ENCODE results near the gene RITA1.

RITA1 gene

GRCh38 chr12:113232089-113232839 lies 46.7 kb downstream of the RITA1 start:
- no peak for DNase-seq

- peak; percentile 74 for DNase-seq
Measured at GRCh38 chr12:113232840-113233585, 47.5 kb downstream of the RITA1 start.

- DNase-seq = no peak
Measured at GRCh38 chr12:113233967-113234366, 48.4 kb downstream of the RITA1 start.

GRCh38 chr12:113234483-113234882 lies 49.0 kb downstream of the RITA1 start:
- DNase-seq = no peak

- DNase-seq = no peak
Measured at GRCh38 chr12:113235976-113236375, 50.5 kb downstream of the RITA1 start.

- no peak for DNase-seq
Measured at GRCh38 chr12:113236539-113237399, 51.2 kb downstream of the RITA1 start.

- no peak for DNase-seq
Measured at GRCh38 chr12:113237748-113238147, 52.2 kb downstream of the RITA1 start.

- DNase-seq = no peak
Measured at GRCh38 chr12:113238309-113238708, 52.8 kb downstream of the RITA1 start.

- no peak for DNase-seq
Measured at GRCh38 chr12:113239288-113239771, 53.8 kb downstream of the RITA1 start.

GRCh38 chr12:113239811-113240331 lies 54.4 kb downstream of the RITA1 start:
- DNase-seq = peak; percentile 78

GRCh38 chr12:113240395-113240794 lies 54.9 kb downstream of the RITA1 start:
- DNase-seq = no peak

GRCh38 chr12:113241191-113242025 lies 55.9 kb downstream of the RITA1 start:
- DNase-seq = peak; percentile 67
